ENCODE data around the gene MYMX.
A peak's percentile ranks its signal among the peaks of the same experiment; 100 is the strongest.

Gene MYMX

DNA sequence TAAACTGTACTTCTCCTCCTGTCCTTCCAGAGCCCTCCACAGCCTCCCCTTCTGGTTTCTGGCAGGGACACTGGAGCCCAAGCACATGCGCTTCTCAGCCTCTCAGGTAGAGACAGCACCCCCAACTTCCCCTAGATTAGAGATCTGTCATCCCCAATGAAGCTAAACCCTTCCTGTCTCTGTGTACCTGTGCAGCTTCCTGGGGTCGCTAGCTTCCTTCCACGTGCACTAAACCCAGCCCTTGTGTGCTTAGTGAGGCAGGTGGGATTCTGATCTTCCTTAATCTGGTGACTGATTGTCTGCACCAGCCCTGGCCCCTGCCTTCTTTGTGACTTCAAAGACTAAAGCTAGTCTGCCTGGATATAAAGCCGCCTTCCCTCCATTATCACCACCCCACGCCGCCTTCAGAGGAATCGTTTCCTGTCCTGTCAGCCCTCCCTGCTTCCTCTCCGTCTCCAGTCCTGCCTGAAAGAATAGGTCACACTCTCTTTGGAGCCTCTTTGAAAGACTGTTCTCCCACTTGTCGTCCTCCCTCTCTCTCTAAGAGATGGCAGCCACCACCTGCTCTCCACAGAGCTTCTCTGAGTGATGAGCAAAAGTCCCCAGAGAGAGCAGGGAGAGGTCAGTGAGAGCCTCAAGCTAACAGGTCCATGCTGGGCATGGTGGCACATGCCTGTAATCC, 30.6 kb upstream of the MYMX start:
- Histone ChIP-seq H3K4me1 (ENCODE audit: control insufficient read depth, insufficient read depth, low read length) (no peaks in the 10 kb centered on the region), H3K36me3 (ENCODE audit: control insufficient read depth in 2 of 2, insufficient read depth in 1 of 2, low read length in 2 of 2) (no peaks in the 10 kb centered on the region), H3K4me3 (ENCODE audit: low read depth, low read length) (no peak overlapping the region), H3K27ac (ENCODE audit: extremely low read depth, low read depth, low read length) (no peak overlapping the region), H3K9me3 (ENCODE audit: control insufficient read depth, insufficient read depth, low read depth, low read length) (no peaks in the 10 kb centered on the region)
- ChIA-PET POLR2A (interaction anchor here (1.6 kb wide), 1 partner anchor 61 kb away, joined by 5 read pairs; the partner anchor contains the start of gene HSP90AB1), CTCF (interaction anchor here (0.6 to 2.9 kb wide), 9 partner anchors 10 to 268 kb away, joined by 3 to 32 read pairs (median 4); partner anchors contain the start of gene AARS2)
- TF ChIP-seq EGR2 (tag by site-specific recombination; IDR thresholded peaks at IDR 0.05; ENCODE audit: low read depth) (peak; percentile 77), ZNF239 (tag by site-specific recombination; IDR thresholded peaks at IDR 0.05) (no peak), ZFHX2 (tag by site-specific recombination; conservative IDR thresholded peaks at IDR 0.05) (peak; percentile 61)

DNA sequence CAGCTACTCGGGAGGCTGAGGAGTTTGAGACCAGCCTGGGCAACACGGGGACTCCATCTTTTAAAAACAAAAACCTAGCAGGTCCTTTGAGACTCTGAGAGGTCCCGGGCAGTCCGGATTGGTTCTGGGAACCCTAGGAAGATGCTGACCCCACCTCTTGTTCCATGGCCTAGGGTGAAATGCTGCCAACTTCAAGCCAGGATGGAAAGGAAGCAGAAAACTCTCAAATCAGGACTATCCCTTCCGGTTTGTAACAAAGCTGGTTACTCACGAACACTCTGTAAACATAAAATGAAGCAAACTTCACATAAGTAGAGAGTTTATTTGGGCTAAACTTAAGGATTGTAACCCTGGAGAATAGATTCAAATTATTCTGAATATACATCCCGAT, 30.1 kb upstream of the MYMX start:
- CTCF ChIA-PET: interaction anchor here (0.6 to 2.9 kb wide), 8 partner anchors 10 to 269 kb away, joined by 3 to 32 read pairs (median 4); partner anchors contain the start of gene AARS2
- H3K27ac ChIP-seq (ENCODE audit: extremely low read depth, low read depth, low read length): no peak overlapping the region
- no peaks in the 10 kb centered on the region for H3K4me1 ChIP-seq (ENCODE audit: control insufficient read depth, insufficient read depth, low read length)
- POLR2A ChIA-PET: interaction anchor here (1.6 kb wide), 1 partner anchor 60 kb away, joined by 5 read pairs; the partner anchor contains the start of gene HSP90AB1
- no peaks in the 10 kb centered on the region for H3K36me3 ChIP-seq (ENCODE audit: control insufficient read depth in 2 of 2, insufficient read depth in 1 of 2, low read length in 2 of 2)
- H3K9me3 ChIP-seq (ENCODE audit: control insufficient read depth, insufficient read depth, low read depth, low read length): no peaks in the 10 kb centered on the region
- no peak overlapping the region for H3K4me3 ChIP-seq (ENCODE audit: low read depth, low read length)
- TF ChIP-seq, protein P1, sequence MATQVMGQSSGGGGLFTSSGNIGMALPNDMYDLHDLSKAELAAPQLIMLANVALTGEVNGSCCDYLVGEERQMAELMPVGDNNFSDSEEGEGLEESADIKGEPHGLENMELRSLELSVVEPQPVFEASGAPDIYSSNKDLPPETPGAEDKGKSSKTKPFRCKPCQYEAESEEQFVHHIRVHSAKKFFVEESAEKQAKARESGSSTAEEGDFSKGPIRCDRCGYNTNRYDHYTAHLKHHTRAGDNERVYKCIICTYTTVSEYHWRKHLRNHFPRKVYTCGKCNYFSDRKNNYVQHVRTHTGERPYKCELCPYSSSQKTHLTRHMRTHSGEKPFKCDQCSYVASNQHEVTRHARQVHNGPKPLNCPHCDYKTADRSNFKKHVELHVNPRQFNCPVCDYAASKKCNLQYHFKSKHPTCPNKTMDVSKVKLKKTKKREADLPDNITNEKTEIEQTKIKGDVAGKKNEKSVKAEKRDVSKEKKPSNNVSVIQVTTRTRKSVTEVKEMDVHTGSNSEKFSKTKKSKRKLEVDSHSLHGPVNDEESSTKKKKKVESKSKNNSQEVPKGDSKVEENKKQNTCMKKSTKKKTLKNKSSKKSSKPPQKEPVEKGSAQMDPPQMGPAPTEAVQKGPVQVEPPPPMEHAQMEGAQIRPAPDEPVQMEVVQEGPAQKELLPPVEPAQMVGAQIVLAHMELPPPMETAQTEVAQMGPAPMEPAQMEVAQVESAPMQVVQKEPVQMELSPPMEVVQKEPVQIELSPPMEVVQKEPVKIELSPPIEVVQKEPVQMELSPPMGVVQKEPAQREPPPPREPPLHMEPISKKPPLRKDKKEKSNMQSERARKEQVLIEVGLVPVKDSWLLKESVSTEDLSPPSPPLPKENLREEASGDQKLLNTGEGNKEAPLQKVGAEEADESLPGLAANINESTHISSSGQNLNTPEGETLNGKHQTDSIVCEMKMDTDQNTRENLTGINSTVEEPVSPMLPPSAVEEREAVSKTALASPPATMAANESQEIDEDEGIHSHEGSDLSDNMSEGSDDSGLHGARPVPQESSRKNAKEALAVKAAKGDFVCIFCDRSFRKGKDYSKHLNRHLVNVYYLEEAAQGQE (tag by site-specific recombination; IDR thresholded peaks at IDR 0.05): no peak
- no peak for TF ChIP-seq GLIS2 (tag by site-specific recombination; IDR thresholded peaks at IDR 0.05)
- TF ChIP-seq ZNF548 (tag by site-specific recombination; IDR thresholded peaks at IDR 0.05): no peak
- no peak for TF ChIP-seq ZNF112 (tag by site-specific recombination; IDR thresholded peaks at IDR 0.05)
- TF ChIP-seq, protein P2, sequence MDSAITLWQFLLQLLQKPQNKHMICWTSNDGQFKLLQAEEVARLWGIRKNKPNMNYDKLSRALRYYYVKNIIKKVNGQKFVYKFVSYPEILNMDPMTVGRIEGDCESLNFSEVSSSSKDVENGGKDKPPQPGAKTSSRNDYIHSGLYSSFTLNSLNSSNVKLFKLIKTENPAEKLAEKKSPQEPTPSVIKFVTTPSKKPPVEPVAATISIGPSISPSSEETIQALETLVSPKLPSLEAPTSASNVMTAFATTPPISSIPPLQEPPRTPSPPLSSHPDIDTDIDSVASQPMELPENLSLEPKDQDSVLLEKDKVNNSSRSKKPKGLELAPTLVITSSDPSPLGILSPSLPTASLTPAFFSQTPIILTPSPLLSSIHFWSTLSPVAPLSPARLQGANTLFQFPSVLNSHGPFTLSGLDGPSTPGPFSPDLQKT (IDR thresholded peaks at IDR 0.05; ENCODE audit: borderline replicate concordance, low read depth, low read length): no peak
- no peak for TF ChIP-seq ZNF114 (tag by site-specific recombination; IDR thresholded peaks at IDR 0.05)
- no peak for TF ChIP-seq ZNF785 (tag by site-specific recombination; IDR thresholded peaks at IDR 0.05)
- no peak for TF ChIP-seq ZNF837 (tag by site-specific recombination; IDR thresholded peaks at IDR 0.05)
- TF ChIP-seq KLF10 (tag by site-specific recombination; IDR thresholded peaks at IDR 0.05): no peak
- TF ChIP-seq, protein P3, sequence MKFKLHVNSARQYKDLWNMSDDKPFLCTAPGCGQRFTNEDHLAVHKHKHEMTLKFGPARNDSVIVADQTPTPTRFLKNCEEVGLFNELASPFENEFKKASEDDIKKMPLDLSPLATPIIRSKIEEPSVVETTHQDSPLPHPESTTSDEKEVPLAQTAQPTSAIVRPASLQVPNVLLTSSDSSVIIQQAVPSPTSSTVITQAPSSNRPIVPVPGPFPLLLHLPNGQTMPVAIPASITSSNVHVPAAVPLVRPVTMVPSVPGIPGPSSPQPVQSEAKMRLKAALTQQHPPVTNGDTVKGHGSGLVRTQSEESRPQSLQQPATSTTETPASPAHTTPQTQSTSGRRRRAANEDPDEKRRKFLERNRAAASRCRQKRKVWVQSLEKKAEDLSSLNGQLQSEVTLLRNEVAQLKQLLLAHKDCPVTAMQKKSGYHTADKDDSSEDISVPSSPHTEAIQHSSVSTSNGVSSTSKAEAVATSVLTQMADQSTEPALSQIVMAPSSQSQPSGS (tag by site-specific recombination; IDR thresholded peaks at IDR 0.05; ENCODE audit: low read depth): no peak
- no peak for TF ChIP-seq ZNF501 (tag by site-specific recombination; IDR thresholded peaks at IDR 0.05)
- no peak for TF ChIP-seq ZNF138 (tag by site-specific recombination; IDR thresholded peaks at IDR 0.05; ENCODE audit: borderline replicate concordance)
- TF ChIP-seq ZNF544 (tag by site-specific recombination; IDR thresholded peaks at IDR 0.05): no peak

Measured in HEK293 (cell line).